HG03571 (cell line): ENCODE measurements around the gene ODF2L.
"Not testable (repeated sequence)": the region's sequence is repeated elsewhere in the genome, so short reads cannot be mapped to it uniquely, and the experiment has no call there.

Experiments
- ATAC-seq: cut with Tn5 transposase; IDR thresholded peaks from one replicate; pipeline ENCODE4 v1.9.1; 2021; ENCODE audit not compliant: unreplicated experiment

Gene ODF2L

DNA sequence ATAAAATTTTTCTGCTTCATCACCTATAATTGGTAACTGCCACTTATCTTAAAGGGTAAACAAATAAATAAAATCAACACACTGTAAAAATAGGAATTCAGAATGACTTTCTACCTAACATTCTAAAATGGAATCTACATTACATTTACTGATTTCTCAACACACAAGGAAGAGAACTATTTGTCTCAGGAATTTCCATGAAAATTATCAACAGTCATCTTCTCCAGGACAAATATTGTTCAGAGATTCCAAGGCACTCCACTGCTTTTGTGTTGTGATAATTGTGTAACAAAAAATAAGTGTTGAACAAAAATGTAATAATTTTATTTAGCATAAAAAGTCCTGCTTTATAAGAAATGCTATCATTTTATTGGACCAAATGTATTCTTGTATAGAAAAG lies 7.3 kb downstream of the ODF2L start:
- ATAC-seq, result no peak

DNA sequence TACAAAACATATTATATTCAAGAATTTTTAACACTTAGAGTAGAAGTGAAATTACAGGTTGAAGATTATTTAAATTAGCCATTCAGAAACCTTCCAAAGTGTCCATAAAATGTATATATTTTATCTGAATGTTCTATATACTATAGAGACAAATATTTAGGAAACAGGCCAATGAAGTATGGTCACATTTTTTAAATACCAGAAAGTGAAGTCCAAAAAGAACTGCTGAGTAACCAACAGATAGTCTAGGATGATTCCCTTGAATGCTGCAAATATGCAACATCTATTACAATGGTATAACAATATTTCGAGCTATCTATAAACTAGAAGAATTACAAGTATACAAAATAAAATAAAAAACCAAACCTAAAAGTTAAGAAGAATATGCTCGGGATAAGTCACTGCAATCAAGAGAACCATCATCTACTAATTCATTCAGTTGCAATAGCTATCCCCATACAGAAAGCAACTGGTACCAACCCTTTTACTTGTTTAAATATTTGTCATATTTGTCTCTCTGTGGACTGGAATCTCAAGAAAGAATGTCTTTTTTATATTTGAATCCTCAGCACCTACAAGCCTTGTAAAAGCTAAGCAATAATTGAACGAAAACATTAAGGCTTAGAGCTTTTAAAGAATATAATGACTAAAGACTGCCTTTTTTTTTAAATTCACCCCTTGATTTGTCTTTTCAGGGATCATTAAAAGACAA lies 8.1 kb downstream of the ODF2L start:
- ATAC-seq, result no peak

DNA sequence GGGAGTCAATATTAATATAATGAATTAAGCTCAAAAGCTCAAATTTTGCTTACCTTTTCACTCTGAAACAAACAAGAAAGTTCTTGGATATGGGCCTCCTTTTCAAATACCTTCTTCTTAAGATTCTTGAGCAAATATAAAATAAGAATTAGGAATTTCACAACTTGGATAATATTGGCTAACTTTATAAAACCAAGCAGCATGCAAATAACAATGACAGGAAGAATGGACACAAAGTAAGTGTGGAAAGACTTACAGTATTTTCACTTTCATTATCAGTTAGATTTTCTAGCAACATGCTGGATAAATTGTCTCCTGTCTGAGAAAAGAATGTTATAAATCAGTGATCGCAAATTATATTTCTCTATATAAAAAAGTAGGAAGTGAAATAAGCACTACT lies 13.2 kb downstream of the ODF2L start:
- peak; percentile 56 for ATAC-seq

DNA sequence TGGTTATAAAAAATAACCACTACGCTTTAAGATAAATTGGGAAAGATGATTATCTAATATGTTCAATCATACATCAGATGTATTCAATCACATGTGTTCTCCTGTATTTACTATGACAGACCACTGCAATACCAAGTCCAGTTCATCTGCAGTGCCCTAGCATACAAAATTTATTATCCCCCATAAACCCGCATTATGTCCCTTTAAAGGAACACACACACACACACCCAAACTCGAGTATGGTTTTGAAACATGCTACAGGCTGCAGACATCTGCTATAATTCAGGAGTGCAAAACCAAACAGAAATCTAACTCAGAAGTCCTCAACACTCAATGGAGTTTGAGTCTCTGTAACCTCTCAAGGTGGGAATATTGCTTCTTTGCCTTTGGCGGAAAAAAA lies 14.9 kb downstream of the ODF2L start:
- no peak for ATAC-seq

DNA sequence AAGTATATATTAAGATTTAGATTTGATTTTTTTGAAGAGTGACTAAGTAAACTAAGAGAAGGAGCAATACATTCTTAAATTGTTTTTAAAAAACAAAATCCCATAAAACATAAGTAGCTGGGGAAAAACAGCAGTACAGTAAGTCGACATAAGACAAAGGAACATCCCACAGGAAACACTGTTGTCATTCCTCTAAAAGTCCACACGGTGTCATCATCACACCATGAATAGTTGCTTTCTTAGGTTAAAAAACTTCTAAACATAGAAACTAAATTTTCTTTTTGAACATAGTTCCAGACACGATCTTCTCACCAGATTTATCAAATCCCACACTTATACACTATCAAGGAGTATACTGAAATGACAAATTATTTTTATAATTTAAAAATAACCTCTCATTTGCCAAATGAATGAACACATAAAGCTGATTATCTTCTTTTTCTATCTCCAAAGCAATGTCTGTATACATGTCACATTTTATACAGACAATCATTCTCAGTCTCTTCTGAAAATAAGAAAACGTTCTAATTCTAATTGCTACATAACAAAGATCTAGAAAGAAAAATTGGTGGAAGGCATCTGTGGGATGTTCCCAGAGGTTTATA lies 15.8 kb downstream of the ODF2L start:
- ATAC-seq, result peak; percentile 64

DNA sequence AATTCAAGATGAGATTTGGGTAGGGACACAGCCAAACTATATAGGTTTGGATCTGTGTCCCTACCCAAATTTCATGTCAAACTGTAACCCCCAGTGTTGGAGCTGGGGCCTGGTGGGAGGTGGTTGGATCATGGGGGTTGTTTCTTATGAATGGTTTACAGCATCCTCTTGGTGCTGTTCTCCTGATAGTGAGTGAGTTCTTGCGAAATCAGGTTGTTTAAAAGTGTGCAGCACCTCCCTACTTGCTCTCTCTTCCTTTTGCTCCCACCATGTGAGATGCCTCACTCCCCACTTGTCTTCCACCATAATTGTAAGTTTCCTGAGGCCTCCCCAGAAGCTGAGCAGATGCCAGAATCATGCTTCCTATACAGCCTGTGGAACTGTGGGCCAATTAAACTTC lies 17.3 kb downstream of the ODF2L start:
- no peak for ATAC-seq

DNA sequence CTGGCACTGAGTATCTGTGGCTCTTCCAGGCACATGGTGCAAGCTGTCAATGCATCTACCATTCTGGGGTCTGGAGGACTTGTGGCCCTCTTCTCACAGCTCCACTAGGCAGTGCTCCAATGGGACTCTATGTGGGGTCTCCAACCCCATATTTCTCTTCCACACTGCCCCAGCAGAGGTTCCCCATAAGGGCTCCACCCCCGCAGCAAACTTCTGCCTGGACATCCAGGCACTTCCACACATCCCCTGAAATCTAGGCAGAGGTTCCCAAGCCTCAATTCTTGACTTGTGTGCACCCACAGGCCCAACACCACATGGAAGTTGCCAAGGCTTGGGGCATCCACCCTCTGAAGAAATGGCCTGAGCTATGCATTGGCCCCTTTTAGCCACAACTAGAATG lies 18.8 kb downstream of the ODF2L start:
- no peak for ATAC-seq

DNA sequence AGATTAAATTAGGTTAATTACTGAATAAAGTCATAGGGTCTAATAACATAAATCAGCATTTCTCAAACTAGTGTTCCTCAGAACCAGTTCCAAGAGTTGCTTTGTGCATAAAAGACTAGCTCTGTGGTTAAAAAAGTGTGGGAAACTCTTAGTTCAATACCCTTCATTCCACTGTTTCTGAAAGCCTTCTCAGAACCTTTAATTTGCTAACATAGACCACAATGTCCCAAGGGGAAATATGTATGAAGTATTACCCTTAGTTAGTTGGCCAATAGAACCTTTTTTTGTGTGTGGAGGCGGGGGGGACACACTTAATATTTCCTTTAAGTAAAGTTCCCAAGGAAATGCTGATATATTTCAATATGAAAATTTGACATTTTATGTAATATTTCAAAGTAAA lies 20.4 kb downstream of the ODF2L start:
- ATAC-seq, result no peak

DNA sequence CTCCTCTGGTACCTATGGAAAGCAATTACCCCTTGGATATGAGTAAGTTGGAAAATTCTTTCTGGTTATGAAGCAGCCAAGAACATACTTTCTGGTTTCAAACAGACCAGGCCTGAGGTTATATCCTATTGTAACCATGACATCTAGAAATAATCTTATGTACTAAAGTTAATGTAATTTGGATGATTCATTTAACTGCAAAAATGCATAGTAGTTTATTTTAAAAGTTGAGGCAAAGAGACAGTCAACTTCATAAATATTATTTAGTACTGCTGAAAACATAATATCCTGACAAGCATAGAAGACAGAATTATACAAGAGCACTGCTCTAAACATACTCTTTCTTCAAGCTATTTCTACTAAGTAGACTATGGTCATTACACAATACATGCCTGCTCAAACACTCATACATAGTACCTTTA lies 25.5 kb downstream of the ODF2L start:
- no peak for ATAC-seq

DNA sequence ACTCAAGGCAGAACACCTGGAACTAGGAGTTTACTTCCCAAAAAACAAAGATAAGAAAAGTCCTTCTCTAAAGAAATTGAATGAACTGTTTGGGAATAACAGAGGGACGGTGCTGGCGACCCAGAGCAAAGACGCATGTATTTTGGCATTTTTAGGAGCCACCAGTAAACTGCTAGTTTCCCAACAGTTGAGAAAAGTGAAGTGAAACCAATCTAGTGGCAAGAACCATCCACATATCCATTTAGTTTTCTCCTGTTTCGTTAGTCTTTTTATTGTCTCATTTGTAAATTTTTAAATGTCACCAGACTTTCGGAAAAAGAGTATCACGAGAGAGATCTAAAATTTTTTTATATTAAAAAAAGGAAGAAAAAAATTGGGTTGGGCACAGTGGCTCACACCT lies 30.2 kb downstream of the ODF2L start:
- no peak for ATAC-seq

DNA sequence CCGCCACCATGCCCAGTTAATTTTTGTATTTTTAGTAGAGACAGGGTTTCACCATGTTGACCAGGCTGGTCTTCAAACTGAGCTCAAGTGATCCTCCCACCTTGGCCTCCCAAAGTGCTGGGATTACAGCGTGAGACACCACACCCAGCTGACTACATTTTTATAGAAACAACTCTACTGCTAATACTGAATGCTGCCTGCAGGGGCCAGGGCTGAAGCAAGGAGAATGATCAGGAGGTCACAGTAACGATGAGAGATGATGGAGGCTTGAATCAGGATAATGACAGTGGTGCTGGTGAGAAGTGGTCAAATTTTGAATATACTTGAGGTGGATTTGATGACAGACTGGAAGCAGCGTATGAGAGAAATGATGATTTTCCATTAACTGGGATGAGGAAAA lies 33.3 kb downstream of the ODF2L start:
- no peak for ATAC-seq

DNA sequence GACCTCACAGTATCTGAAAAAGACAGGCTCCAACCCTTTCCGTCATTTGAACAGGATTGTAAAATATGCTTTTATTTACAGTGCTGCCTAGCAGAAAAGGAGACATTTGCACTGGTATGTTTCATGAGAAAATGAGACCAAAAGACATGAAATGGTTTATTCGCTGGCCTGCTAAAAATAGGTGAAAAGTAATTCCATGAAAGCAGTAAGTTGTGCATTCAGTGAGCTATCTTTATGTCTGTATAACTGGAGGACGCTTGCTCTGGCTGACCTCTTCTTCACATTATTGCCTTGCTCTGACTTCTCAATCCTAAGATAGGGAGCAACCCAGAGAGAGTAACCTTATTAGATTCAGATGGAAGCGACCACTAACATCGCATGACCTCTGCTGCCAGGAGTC lies 38.3 kb downstream of the ODF2L start:
- no peak for ATAC-seq

DNA sequence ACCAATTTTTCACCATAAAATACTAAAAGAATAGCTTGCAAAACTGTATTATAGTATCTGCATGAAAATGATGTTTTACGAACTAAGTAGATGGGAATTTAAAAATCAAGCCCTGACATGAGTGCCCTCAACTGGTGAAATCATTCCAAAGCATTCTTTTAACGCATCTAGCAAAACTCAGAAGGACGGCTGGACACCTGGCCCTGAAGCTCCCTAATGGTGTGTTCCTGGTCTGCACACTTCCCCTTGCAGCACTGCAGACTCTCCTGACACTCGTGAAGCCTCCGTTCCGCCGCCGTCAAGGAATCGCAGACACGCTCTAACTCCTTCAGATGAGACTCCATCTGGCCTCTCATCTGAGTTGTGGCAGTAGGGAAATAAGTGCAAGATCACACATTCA lies 39.9 kb downstream of the ODF2L start:
- ATAC-seq, result no peak

DNA sequence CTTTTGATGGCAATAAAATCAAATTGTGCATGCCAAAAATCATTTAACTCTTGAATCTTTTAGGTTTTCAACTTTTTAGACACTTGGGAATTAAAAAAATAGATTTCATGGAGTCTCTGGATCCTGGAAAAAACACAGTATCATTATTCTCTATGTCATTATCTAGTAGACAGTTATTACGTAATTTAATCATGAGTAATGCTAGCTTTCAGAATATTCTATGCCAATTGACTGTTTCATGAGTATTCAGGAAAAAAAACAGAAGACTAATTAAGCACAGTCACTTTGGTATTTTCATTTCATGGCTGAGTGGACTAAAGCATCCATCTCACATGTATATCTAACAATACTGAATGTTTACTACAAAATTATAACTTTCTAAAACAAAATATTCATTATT lies 44.0 kb downstream of the ODF2L start:
- ATAC-seq, result no peak

DNA sequence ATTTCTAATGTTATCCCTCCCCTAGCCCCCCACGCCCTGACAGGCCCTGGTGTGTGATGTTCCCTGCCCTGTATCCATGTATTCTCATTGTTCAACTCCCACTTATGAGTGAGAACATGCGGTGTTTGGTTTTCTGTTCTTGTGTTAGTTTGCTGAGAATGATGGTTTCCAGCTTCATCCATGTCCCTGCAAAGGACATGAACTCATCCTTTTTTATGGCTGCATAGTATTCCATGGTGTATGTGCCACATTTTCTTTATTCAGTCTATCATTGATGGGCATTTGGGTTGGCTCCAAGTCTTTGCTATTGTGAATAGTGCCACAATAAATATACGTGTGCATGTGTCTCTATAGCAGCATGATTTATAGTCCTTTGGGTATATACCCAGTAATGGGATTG lies 45.9 kb downstream of the ODF2L start:
- not testable (repeated sequence) for ATAC-seq

DNA sequence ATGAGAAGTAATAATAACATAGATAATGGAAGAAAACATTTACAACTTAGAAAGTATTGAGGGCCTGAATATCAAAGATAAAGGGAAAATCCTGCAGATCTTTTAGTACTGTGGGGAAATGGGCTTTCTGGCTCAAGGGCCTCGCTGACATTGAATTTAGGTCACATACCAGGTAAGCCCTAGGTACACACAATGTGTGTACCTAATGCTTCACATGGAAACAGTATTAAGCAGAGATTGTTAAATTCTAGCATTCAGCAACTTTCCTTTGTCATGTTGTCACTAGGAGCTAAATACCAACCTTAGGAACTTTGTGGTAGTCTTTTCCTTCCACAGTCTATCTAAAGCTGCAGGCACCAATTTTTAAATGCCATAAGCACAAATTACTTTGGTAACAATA lies 49.7 kb downstream of the ODF2L start:
- no peak for ATAC-seq

DNA sequence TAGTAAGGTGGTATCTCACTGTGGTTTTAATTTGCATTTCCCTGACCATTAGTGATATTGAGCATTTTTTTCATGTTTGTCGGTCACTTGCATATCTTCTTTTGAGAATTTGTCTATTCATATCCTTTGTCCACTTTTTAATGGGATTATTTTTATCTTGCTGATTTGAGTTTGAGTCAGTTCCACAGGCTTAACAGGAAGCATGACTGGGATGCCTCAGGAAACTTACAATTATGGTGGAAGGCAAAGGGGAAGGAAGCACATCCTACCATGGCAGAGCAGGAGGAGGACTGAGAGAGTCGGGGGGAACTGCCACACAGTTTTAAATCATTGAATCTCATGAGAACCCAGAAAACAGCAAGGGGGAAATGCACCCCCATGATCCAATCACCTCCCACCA lies 51.1 kb downstream of the ODF2L start:
- no peak for ATAC-seq

DNA sequence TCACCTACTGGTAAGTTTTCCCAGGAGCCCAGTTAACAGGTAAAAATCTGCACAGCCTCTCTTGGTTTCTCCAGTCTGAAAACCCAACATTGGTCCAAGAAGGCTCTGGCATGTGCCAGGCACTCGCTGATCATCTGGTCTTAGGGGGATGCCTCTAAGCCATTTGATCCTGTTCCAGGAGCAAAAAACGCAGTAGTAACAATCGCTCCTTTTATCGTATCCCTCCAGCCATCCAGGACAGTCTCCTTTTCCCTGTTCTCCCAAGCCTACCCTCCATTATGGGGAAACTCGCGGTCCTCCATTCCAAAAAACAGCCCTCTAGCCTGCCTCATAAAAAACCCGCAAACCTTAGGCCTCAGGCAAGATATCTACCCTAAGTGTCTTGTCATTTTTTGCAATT lies 56.2 kb downstream of the ODF2L start:
- no peak for ATAC-seq

DNA sequence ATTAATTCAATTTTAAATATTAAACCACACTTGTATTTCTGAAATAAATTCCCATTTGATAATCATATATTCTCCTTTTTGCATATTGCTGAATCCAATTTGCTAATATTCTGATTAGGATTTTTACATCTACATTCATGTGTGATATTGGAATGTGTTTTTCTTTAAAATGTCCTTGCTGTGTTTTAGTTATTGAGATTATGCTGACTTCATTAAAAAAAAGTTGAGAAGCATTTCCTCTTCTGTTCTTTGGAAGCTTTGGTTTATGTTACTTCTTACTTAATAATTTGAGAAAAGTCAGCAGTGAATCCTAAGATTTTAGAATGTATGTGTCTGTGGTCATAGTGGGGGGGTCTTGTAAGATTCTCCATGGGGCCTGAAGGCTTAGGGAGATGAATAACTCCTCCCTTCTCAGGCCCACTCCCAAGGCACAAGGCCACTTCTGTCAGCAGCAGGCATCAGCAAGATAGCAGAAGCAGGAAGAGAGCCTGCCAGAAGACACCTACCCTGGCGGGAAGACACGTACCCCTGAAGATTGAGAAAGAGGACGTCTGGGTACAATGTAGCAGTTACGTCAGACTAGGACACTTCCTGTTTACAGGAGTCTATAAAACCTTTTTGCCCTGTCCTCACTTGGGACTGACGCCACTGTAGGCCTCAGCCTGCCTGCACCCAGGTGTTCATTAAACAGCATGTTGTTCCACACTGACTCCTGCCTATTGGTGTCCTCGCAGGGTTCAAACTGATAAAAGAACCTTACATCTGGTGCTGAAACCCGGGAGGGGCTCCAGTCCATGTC lies 56.9 kb downstream of the ODF2L start:
- ATAC-seq, result no peak

DNA sequence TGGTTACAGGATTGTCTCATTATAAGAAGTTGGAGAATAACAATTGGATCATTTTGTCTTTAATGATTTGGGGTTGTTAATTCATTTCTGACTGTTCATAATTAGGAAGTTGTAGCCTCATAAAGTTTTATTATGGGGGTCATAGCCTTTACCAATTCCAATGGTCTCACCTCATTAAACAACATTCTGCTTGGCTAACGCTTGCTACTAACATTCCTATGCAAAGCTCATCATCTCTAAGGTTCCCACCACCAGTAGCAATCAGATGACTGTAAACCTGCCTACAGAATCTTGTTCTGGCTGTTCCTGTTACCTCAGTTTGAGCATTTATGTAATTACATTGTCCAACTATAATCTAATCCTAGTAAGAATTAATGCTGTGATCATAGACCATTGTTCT lies 60.2 kb downstream of the ODF2L start:
- ATAC-seq, result no peak

DNA sequence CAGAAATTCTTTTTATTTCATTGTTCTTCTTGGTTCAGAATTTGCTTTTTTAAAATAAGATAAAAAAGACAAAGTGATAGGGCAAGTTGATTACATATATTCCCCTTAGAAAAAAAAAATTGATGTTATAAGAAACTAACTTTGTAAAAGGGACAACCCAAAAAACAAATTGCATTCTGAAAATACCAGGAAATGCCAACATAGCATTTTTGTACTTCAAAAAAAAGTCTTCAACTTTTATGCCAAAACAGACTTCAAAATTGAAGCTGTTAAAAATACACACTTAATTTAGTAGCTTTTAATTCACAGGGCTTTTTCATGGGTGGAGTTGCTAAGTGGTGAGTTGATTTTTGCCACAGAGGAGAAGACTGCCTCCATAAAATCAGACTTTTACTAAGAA lies 70.9 kb downstream of the ODF2L start:
- no peak for ATAC-seq

DNA sequence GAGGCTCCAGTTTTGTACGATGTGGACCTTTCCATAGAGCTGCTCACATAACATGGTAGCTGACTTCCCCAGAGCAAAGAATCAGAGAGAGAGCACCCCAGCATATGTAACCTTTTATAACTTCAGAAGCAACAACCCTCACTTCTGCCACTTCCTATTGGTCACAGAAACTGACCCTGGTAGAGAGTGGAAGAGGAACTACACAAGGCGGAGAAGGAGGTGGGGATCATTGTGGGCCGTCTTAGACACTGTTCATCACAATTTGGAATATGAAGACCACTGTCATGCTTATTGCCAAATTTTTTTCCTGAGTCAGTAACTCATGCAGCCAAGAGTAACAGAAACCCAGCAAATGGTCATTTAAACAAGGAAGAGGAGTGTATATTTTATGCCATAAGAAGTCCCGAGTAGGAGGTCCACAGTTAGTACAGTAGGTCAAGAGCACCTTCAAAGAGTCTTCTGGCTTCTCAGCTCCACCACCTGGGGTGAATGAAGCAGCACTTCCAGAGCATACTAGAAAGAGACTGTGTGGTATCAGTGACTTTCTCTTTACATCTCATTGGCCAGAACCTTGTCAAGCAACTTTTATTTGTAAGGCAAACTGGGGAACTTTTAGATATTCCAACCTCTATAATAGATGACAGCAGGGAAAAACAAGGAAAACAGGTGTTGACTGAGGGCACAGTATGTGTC lies 71.8 kb downstream of the ODF2L start:
- ATAC-seq, result no peak
